ENCODE results near the gene BATF3.
"Not testable (repeated sequence)": the region's sequence is repeated elsewhere in the genome, so short reads cannot be mapped to it uniquely, and the experiment has no call there.

BATF3 gene

GRCh38 chr1:212643877-212644276, 55.8 kb downstream of the BATF3 start:
- H3K4me1 ChIP-seq (ENCODE audit: low read length): peaks cover 18% of the 10 kb centered on the region
- no peak overlapping the region for H3K4me2 ChIP-seq (ENCODE audit: low read length)
- no peak overlapping the region for H3K9ac ChIP-seq (ENCODE audit: low read length)
- H3K27me3 ChIP-seq (ENCODE audit: low read depth, low read length): no peaks in the 10 kb centered on the region
- H3K79me2 ChIP-seq (ENCODE audit: low read length): no peaks in the 10 kb centered on the region
- no peak overlapping the region for H3K4me3 ChIP-seq (ENCODE audit: low read length)
- H4K20me1 ChIP-seq (ENCODE audit: insufficient read depth, low read length): no peaks in the 10 kb centered on the region
- no peak overlapping the region for H2AFZ ChIP-seq (ENCODE audit: low read depth, low read length)
- no peak overlapping the region for H3K27ac ChIP-seq (ENCODE audit: low read length)
- peaks cover 19% of the 10 kb centered on the region; the same call in 1 of the 2 replicates for H3K9me3 ChIP-seq (ENCODE audit: insufficient read depth, low read length)
- peaks cover 16% of the 10 kb centered on the region for H3K36me3 ChIP-seq (replicated peaks; ENCODE audit: low read depth, low read length)
- no peak for TF ChIP-seq CTCF (IDR thresholded peaks at IDR 0.05; ENCODE audit: low read depth, low read length)
- TF ChIP-seq EZH2phosphoT487 (IDR thresholded peaks at IDR 0.05; ENCODE audit: low read depth): no peak

GRCh38 chr1:212641956-212642355, 57.7 kb downstream of the BATF3 start:
- no peaks in the 10 kb centered on the region for H3K79me2 ChIP-seq (ENCODE audit: low read length)
- TF ChIP-seq CTCF (IDR thresholded peaks at IDR 0.05; ENCODE audit: low read depth, low read length) (no peak), EZH2phosphoT487 (IDR thresholded peaks at IDR 0.05; ENCODE audit: low read depth) (no peak)
- no peaks in the 10 kb centered on the region for H4K20me1 ChIP-seq (ENCODE audit: insufficient read depth, low read length)
- no peak overlapping the region for H3K9ac ChIP-seq (ENCODE audit: low read length)
- peaks cover 37% of the 10 kb centered on the region for H3K4me1 ChIP-seq (ENCODE audit: low read length)
- H3K27me3 ChIP-seq (ENCODE audit: low read depth, low read length): no peaks in the 10 kb centered on the region
- no peak overlapping the region for H2AFZ ChIP-seq (ENCODE audit: low read depth, low read length)
- no peak overlapping the region for H3K27ac ChIP-seq (ENCODE audit: low read length)
- peaks cover 19% of the 10 kb centered on the region for H3K9me3 ChIP-seq (ENCODE audit: insufficient read depth, low read length)
- peaks cover 16% of the 10 kb centered on the region for H3K36me3 ChIP-seq (replicated peaks; ENCODE audit: low read depth, low read length)
- no peak overlapping the region for H3K4me2 ChIP-seq (ENCODE audit: low read length)
- no peak overlapping the region for H3K4me3 ChIP-seq (ENCODE audit: low read length)

- H3K4me3 ChIP-seq (ENCODE audit: low read length): no peak overlapping the region
Observed at GRCh38 chr1:212640223-212640878, 59.3 kb downstream of the BATF3 start.

GRCh38 chr1:212639524-212639923, 60.1 kb downstream of the BATF3 start:
- H4K20me1 ChIP-seq (ENCODE audit: insufficient read depth, low read length); H3K4me2 ChIP-seq (ENCODE audit: low read length); H3K9ac ChIP-seq (ENCODE audit: low read length); H3K27ac ChIP-seq (ENCODE audit: low read length); H3K4me3 ChIP-seq (ENCODE audit: low read length); H3K27me3 ChIP-seq (ENCODE audit: low read depth, low read length); H3K79me2 ChIP-seq (ENCODE audit: low read length); H2AFZ ChIP-seq (ENCODE audit: low read depth, low read length): not testable (repeated sequence)
- Histone ChIP-seq H3K4me1 (ENCODE audit: low read length) (peaks cover 61% of the 10 kb centered on the region), H3K9me3 (ENCODE audit: insufficient read depth, low read length) (peaks cover 22% of the 10 kb centered on the region), H3K36me3 (replicated peaks; ENCODE audit: low read depth, low read length) (peaks cover 18% of the 10 kb centered on the region)

More at GRCh38 chr1:212640223-212640878, 59.3 kb downstream of the BATF3 start:
- Histone ChIP-seq H3K27me3 (ENCODE audit: low read depth, low read length) (no peaks in the 10 kb centered on the region), H3K4me1 (ENCODE audit: low read length) (peaks cover 53% of the 10 kb centered on the region), H3K9ac (ENCODE audit: low read length) (no peak overlapping the region), H3K9me3 (ENCODE audit: insufficient read depth, low read length) (peaks cover 19% of the 10 kb centered on the region), H2AFZ (ENCODE audit: low read depth, low read length) (no peak overlapping the region), H3K27ac (ENCODE audit: low read length) (peak overlapping the region; percentile 38), H3K36me3 (replicated peaks; ENCODE audit: low read depth, low read length) (peaks cover 16% of the 10 kb centered on the region), H4K20me1 (ENCODE audit: insufficient read depth, low read length) (no peaks in the 10 kb centered on the region), H3K4me2 (ENCODE audit: low read length) (no peak overlapping the region), H3K79me2 (ENCODE audit: low read length) (no peaks in the 10 kb centered on the region)
- no peak for TF ChIP-seq EZH2phosphoT487 (IDR thresholded peaks at IDR 0.05; ENCODE audit: low read depth)
- TF ChIP-seq CTCF (IDR thresholded peaks at IDR 0.05; ENCODE audit: low read depth, low read length): no peak
